ENCODE data around the gene CDK6.
A peak's percentile ranks its signal among the peaks of the same experiment; 100 is the strongest.

The CDK6 gene

DNA sequence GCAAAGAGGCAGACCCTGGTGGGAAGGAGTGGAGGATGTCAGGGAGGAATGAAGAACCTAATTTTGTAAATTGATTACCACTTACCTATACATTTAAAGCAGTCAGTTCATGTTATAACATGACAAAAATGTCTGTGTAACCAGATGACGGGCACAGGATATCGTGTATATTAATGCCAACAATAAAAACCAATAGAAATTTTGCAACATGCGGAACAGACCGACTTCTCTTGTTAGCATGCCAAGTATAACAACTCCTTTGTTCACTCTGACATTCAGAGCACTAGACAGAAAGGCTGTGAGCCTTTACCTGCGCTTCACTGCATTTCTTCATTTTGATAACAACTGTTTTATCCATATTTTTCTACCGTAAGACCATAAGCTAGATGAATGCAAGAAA is 29.9 kb downstream of the CDK6 start:
- peak; percentile 89 for DNase-seq (ENCODE audit: low read depth)
- H3K4me3 ChIP-seq (ENCODE audit: low read length) = no peak overlapping the region
- TF ChIP-seq, protein P1, sequence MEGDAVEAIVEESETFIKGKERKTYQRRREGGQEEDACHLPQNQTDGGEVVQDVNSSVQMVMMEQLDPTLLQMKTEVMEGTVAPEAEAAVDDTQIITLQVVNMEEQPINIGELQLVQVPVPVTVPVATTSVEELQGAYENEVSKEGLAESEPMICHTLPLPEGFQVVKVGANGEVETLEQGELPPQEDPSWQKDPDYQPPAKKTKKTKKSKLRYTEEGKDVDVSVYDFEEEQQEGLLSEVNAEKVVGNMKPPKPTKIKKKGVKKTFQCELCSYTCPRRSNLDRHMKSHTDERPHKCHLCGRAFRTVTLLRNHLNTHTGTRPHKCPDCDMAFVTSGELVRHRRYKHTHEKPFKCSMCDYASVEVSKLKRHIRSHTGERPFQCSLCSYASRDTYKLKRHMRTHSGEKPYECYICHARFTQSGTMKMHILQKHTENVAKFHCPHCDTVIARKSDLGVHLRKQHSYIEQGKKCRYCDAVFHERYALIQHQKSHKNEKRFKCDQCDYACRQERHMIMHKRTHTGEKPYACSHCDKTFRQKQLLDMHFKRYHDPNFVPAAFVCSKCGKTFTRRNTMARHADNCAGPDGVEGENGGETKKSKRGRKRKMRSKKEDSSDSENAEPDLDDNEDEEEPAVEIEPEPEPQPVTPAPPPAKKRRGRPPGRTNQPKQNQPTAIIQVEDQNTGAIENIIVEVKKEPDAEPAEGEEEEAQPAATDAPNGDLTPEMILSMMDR (IDR thresholded peaks at IDR 0.05; ENCODE audit: insufficient read depth, low read depth, low read length, missing control alignments) = no peak

DNA sequence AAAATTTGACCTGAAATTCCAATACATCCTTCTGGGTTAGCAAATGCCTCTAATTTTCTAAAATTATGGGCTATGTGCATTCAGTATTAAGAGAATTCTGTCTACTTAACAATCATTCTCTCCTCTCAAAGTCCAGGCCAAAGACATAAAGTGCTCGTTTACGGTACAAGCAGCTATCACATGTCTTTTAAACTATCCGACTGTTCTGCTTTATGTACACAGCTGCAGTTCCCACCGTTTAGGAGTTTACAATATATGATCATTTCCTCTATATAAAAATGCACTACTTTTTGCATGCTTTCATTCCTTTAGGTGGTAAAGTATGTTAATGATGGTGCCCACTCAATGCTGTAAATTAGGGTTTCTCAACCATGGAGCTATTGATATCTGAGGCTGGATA is 34.0 kb downstream of the CDK6 start:
- no peak for DNase-seq (ENCODE audit: low read depth)
- no peak overlapping the region for H3K4me3 ChIP-seq (ENCODE audit: low read length)
- TF ChIP-seq, protein P1 (IDR thresholded peaks at IDR 0.05; ENCODE audit: insufficient read depth, low read depth, low read length, missing control alignments) = no peak

DNA sequence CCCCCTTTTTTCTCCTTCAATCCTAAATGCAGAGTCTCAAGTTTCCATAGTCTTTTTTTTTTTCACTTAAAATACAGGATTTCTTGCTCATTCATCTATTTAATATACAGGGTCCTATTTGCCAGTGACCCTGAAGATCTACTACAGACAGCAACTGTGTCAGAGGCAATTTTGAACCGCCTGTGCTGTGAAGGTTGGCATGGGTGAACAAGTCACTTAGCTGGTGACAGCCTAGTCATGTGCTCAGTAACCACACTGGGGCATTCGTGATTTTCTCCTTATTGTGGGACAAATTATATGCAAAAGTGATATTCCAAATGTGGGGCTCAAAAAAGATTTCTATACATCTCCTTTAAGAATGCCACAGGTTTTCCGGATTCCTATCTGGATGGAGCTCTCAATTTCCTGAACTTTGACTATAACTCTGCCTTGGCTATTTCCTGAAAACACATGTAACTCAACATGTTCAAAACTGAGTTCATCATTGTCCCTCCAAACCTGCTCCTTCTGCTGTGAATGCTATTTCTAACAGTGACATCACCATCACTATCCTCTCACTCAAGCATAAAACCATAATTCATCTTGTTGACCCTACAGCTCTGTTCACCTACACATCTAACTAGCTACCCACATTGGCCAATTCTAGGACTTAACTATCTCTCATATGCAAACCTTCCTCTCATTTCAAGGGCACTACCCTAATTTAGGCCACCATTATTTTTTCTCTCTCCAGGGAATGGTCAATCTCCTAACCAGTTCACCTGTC is 36.7 kb downstream of the CDK6 start:
- DNase-seq (ENCODE audit: low read depth) = no peak
- H3K4me3 ChIP-seq (ENCODE audit: low read length) = no peak overlapping the region

DNA sequence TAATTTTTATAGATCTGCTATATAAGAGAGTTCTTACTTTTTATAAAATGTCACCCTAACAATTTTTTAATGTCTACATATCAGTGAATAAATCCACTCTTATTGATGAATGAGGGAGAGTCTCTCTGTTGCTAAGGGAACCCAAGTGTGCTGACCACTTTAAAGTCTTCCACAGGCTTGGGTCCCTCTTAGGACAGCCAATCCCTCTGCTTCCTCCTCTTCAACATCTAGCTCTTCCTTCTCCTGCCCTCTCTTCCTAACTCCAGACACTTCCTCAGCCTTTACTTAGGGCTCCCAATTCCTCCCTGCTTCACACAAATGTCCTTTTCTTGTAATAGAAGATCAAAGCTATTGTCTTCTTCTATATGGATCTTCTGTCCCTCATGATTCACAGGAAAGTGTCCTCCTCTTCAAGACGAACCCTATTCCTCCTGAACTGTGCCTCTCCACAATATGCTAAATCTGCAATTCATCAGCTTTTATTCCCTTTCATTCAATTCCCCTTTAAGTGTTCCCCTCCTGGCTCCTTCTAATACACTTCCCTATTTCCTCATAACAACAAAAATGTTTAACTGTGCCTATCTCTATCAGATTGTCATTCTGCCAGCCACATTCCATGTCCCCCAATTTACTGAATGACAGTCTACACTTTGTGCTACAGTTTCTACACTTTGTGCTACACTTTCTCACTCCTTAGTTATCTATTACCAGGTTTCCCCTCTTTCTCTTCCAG is 37.7 kb downstream of the CDK6 start:
- DNase-seq (ENCODE audit: low read depth) = no peak
- H3K4me3 ChIP-seq (ENCODE audit: low read length) = no peak overlapping the region
- TF ChIP-seq, protein P1 (IDR thresholded peaks at IDR 0.05; ENCODE audit: insufficient read depth, low read depth, low read length, missing control alignments) = no peak

More for the DNA sequence above, 36.7 kb downstream of the CDK6 start:
- TF ChIP-seq, protein P1 (IDR thresholded peaks at IDR 0.05; ENCODE audit: insufficient read depth, low read depth, low read length, missing control alignments) = no peak

DNA sequence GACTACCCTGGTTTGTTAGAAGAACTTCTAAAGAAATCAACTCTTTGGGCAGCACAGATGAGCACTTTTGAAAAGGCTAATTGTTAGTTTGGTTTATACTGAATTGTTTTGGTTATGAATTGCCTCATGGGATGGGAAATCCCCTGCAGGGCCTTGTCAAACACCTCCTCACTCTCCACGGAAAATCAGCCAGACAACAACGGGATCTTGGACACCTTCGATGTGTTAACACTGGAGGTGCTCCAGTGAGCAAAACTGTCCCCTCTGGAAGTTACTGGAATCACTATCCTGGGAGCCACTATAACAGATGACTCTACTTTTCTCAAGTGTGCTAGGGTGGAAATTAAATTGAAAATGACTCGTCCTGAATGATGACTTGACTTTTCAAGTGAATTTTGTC is 38.7 kb downstream of the CDK6 start:
- TF ChIP-seq, protein P1 (IDR thresholded peaks at IDR 0.05; ENCODE audit: insufficient read depth, low read depth, low read length, missing control alignments) = peak; percentile 7
- H3K4me3 ChIP-seq (ENCODE audit: low read length) = no peak overlapping the region
- DNase-seq (ENCODE audit: low read depth) = peak; percentile 49

DNA sequence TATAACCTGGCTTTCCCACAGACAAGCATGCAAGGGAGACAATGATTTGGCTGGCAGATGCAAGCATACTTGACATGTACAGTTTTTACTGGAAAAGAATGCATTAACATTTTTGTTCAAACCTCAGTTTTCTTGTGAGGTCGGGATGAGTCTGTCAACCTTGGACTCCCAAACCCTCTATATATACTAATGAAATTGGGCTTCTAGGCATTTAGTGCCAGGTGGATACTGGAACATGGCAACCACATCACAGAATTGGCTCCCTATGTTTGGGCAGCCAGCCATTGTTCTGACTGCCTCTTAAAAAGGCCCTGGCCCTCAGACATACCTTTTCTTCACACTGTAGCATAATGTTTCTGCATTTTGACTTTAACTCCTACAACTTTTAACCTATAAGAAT is 39.1 kb downstream of the CDK6 start:
- no peak overlapping the region for H3K4me3 ChIP-seq (ENCODE audit: low read length)
- TF ChIP-seq, protein P1 (IDR thresholded peaks at IDR 0.05; ENCODE audit: insufficient read depth, low read depth, low read length, missing control alignments) = no peak
- DNase-seq (ENCODE audit: low read depth) = no peak

Data from epithelial cell of esophagus (primary cell).